NB4 (cell line): ENCODE data around the gene FBXW5.

Experiments used
- CTCF ChIP-seq: IDR thresholded peaks from one replicate; pipeline ENCODE4 v1.5.1; 2012; ENCODE audit warnings: low read depth, low read length
- MAX ChIP-seq: IDR thresholded peaks from 2 replicates; pipeline ENCODE4 v1.6.1; 2011; ENCODE audit warnings: low read depth, low read length
- POLR2A ChIP-seq: IDR thresholded peaks from 2 replicates; pipeline ENCODE4 v1.6.1; 2011; ENCODE audit warnings: mild to moderate bottlenecking; ENCODE audit not compliant: insufficient read length; ENCODE audit errors: extremely low read depth

GRCh38 chr9:136928591-136928990, 15.9 kb downstream of the FBXW5 start:
- TF ChIP-seq POLR2A (no peak), MAX (no peak), CTCF (no peak)
